Natural killer cell treated with Interleukin-12 subunit alpha and Interleukin-12 subunit beta and Interleukin-15 and Interleukin-18, amount 100 ng/mL, for 72 hours (primary cell): ENCODE results near the gene LAMTOR1. TPM values are rescaled to one million over a fixed set of nuclear protein-coding genes. Genes with fewer than 3 reads are reported as not detected.
A peak's percentile ranks its signal among the peaks of the same experiment; 100 is the strongest.

Experiments
- ATAC-seq, 2 donors: fragments of 150-1000 bp; cut with Tn5 transposase in 1 of 2; sonication (Bioruptor Pico), chemical (Tn5 transposase) in 1 of 2; 2 replicates each; pipeline ENCODE4 v1.10.0; 2021
- DNase-seq: peaks from one replicate; pipeline ENCODE4 v3.0.0; 2022; ENCODE audit warnings: low spot score
- H3K27ac Mint-ChIP-seq, 2 donors: 1 replicate in 1 of 2; 2 replicates in 1 of 2; pipeline ENCODE4 v1.8.0; 2022; ENCODE audit warnings: mixed read lengths in 2 of 2, mild to moderate bottlenecking in 1 of 2, moderate library complexity in 1 of 2
- H3K27me3 Mint-ChIP-seq, 2 donors: 1 replicate in 1 of 2; 2 replicates in 1 of 2; pipeline ENCODE4 v1.8.0; 2022; ENCODE audit warnings: mixed read lengths in 2 of 2
- H3K36me3 Mint-ChIP-seq: one replicate; pipeline ENCODE4 v1.8.0; 2022; ENCODE audit warnings: mixed read lengths
- H3K4me1 Mint-ChIP-seq, 2 donors: 1 replicate in 1 of 2; 2 replicates in 1 of 2; pipeline ENCODE4 v1.8.0; 2022; ENCODE audit warnings: low read depth in 2 of 2, mixed read lengths in 2 of 2, mild to moderate bottlenecking in 1 of 2
- H3K4me3 Mint-ChIP-seq: one replicate; pipeline ENCODE4 v1.8.0; 2022; ENCODE audit warnings: mixed read lengths
- H3K9me3 Mint-ChIP-seq: 2 replicates; pipeline ENCODE4 v1.8.0; 2022; ENCODE audit warnings: mixed read lengths
- total RNA-seq, 2 donors: library from RNA; stranded (reverse); gene quantifications; one replicate each; pipeline ENCODE4 v1.2.3, GENCODE V29; 2022

LAMTOR1 gene
- total RNA-seq, 2 donors from 2014 or later = 65.7 to 66.9 TPM

DNA sequence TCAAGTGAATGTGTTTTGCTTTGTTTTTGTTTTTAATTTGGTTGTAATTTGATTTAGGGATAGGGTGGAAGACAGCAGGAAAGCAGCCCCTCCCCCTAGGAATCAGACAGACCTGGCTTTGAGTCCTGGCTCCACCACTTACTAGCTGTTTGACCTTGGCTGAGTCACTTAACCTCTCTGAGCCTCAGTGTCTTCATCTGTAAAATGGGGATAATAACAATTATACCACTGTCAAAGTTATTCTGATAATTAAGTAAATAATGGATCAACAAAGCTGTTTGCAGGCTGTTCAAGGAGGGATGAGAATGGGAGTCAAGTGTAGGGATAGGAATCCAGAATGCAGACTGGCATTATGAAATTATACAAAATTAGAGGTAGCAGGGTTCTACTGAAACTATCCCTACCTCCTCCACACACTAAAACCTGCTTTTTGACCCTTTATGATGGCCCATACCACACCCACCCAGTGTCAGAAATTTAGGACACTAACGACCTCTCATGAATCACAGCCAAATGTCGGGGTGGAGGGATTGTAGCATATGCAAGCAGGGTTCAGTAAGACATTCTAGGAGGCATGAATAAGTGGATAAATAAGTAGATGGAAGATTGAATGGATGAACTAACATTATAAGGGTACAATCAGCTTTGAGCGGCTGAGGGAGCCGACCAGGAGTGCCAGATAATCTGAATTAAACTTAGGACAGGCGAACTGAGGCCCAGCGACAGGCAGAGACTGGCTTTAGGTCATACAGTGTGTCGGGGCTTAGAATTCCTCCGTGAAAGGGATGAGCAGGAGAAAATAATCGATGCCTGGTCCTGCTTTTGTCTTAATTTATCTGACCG is 8.4 kb upstream of the LAMTOR1 start:
- Mint-ChIP-seq H3K36me3 (peaks cover 6% of the 10 kb centered on the region), H3K9me3 (no peaks in the 10 kb centered on the region), H3K4me3 (peak overlapping the region; percentile 88), H3K27ac (peak overlapping the region; percentile 94 to 95), H3K27me3 (peaks cover 9 to 10% of the 10 kb centered on the region in 2 donors), H3K4me1 (peaks cover 21 to 30% of the 10 kb centered on the region in 2 donors)
- ATAC-seq (no peak), DNase-seq (no peak)

DNA sequence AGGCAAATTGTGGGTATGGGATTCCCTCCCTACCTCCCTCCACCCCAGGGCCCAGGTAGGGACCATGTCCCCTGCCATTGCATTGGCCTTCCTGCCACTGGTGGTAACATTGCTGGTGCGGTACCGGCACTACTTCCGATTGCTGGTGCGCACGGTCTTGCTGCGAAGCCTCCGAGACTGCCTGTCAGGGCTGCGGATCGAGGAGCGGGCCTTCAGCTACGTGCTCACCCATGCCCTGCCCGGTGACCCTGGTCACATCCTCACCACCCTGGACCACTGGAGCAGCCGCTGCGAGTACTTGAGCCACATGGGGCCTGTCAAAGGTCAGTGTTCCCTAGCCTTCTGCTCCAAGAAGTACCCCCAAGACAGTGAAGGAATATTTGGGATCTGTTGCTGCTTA is 2.8 kb upstream of the LAMTOR1 start, which contains the start of gene TOMT:
Gene TOMT (plus strand): TSS at position 37 of the 400 bp plus-strand sequence. CDS start 28 bp downstream, at position 65.
- ATAC-seq (no peak), DNase-seq (no peak)
- Mint-ChIP-seq H3K4me1 (peaks cover 32 to 36% of the 10 kb centered on the region in 2 donors), H3K27me3 (no peaks in the 10 kb centered on the region), H3K9me3 (no peaks in the 10 kb centered on the region), H3K36me3 (peaks cover 11% of the 10 kb centered on the region), H3K27ac (peak within 1 kb of the TSS; percentile 91 to 92), H3K4me3 (no peak within 1 kb of the TSS)

DNA sequence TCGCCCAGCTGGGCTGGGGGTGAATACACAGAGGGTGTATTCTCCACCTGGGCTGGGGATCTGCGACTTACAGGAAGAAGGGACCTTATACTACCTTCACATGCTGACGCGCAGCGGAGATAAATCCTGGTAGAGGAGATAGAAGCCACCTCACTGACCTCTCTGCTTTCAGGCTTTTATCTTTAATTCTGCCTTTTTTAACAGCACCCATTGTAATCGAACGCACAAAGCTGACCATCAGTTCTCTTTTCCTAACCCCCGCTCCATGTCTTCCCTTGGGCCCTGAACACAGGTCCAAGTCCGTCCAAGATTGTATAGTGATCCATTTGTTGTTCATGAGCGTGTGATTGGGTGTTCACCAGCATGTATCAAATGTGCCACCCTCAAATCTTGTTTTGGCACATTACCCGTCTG is 664 bp upstream of the LAMTOR1 start:
- no peaks in the 10 kb centered on the region for H3K27me3 Mint-ChIP-seq
- H3K36me3 Mint-ChIP-seq = peaks cover 5% of the 10 kb centered on the region
- peak overlapping the region; percentile 91 to 92 for H3K27ac Mint-ChIP-seq
- ATAC-seq (no peak), DNase-seq (no peak)
- H3K9me3 Mint-ChIP-seq = no peaks in the 10 kb centered on the region
- H3K4me3 Mint-ChIP-seq = peak overlapping the region; percentile 99
- peaks cover 36 to 37% of the 10 kb centered on the region in 2 donors for H3K4me1 Mint-ChIP-seq

DNA sequence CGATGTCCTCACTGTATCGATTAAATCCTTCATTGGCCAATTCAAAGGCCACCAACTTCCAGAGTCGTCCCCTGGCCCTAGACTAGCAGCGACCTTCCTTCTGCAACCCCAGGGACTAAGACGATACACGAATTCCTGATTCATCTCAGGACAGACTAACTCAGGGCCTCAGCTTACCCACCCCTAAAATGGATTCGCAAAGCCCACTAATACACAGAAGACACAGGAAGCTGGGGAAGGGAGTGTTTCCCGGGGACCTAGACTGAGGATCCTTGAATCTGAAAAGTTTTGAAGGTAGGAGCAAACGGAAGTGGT is 509 bp downstream of the LAMTOR1 start:
- Mint-ChIP-seq H3K4me1 (peaks cover 37 to 43% of the 10 kb centered on the region in 2 donors), H3K4me3 (peak overlapping the region; percentile 99), H3K9me3 (no peaks in the 10 kb centered on the region), H3K27me3 (no peaks in the 10 kb centered on the region), H3K36me3 (peaks cover 5% of the 10 kb centered on the region), H3K27ac (peak overlapping the region; percentile 91 to 92)
- ATAC-seq (no peak), DNase-seq (no peak)

DNA sequence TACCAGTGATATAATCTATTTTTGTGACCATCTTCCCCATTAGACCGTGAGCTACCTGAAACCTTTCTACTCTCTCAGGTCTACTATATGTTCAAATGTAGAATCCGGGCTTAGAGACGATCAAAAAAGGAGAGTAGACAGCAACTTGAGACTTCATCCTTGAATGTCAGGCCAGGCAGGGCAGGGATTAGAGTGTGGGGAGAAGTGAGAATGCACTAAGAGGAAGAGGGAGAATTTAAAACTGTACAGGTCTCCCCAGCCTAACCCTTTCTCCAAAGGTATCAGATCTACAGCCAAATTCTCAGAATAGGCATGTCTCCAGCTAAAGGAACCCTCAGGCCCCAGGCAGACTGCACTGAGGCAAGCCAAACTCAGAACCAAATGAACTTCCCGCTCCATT is 935 bp downstream of the LAMTOR1 start:
- Mint-ChIP-seq H3K27ac (peak overlapping the region; percentile 91 to 92), H3K4me3 (peak overlapping the region; percentile 99), H3K27me3 (no peaks in the 10 kb centered on the region), H3K4me1 (peaks cover 37 to 43% of the 10 kb centered on the region in 2 donors), H3K36me3 (peaks cover 5% of the 10 kb centered on the region), H3K9me3 (no peaks in the 10 kb centered on the region)
- no peak for DNase-seq
- ATAC-seq = no peak

DNA sequence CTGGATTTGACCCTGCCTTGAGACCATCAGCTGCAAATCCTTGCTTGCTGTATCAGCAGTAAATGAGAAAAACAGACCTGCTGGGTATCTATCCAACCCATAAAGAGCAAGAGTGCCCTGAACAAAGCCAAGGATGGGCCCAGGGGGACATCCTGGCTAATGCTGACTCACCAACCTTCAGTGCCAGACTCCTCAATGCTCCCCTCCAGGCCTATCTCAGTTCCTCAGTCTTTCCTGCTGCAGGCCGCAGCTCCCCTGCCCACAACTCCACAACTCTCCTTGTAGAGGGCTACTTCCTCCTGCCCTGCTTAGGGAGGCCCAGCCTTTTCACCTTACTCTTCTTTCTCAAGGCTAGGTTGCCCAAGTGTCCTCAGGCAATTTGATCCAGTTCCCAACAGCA is 2.6 kb downstream of the LAMTOR1 start:
- Mint-ChIP-seq H3K9me3 (no peaks in the 10 kb centered on the region), H3K4me1 (peaks cover 37 to 43% of the 10 kb centered on the region in 2 donors), H3K27ac (peak overlapping the region; percentile 91 to 92), H3K36me3 (peaks cover 5% of the 10 kb centered on the region), H3K27me3 (no peaks in the 10 kb centered on the region), H3K4me3 (no peak overlapping the region)
- no peak for ATAC-seq
- no peak for DNase-seq

DNA sequence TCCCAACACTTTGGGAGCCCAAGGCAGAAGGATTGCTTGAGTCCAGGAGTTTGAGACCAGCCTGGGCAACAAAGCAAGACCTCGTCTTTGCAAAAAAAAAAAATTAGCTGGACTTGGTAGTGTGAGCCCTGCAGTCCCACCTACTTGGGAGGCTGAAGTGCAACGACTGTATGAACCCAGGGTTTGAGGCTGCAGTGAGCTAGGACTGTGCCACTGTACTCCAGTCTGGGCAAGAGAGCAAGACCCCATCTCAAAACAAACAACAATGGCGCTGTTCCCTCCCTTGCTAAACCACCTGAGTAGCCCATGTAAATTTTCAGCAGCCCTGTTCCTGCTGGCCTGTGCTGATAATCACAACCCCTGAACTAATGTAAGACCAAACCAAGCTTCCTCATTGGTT is 3.1 kb downstream of the LAMTOR1 start:
- Mint-ChIP-seq H3K4me3 (no peak overlapping the region), H3K27ac (peak overlapping the region in 1 of 2 donors; percentile 91), H3K27me3 (no peaks in the 10 kb centered on the region), H3K4me1 (peaks cover 37 to 43% of the 10 kb centered on the region in 2 donors), H3K36me3 (peaks cover 5% of the 10 kb centered on the region), H3K9me3 (no peaks in the 10 kb centered on the region)
- DNase-seq (no peak), ATAC-seq (no peak)

DNA sequence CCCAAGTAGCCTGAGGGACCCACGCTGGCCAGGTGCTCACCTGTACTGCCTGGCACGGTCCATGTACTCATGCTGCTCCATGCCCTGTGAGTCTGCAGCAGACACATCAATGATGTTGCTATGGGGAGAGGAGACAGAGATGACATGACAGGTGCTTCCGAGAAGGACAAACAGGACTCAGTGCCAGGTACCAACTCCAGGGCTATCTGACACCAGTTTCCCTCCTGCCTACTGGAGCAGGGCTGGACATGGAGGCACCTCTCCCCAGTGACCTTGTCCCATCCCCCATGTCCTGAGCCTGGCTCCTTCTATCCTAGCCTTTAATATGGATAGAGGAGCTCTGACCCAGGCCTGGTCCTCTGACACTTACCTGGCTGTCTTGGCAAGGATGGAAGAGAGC is 4.4 kb downstream of the LAMTOR1 start:
- H3K27me3 Mint-ChIP-seq = no peaks in the 10 kb centered on the region
- no peak overlapping the region for H3K4me3 Mint-ChIP-seq
- no peak for ATAC-seq
- peak overlapping the region in 1 of 2 donors; percentile 29 for H3K27ac Mint-ChIP-seq
- no peaks in the 10 kb centered on the region for H3K9me3 Mint-ChIP-seq
- H3K4me1 Mint-ChIP-seq = peaks cover 29 to 34% of the 10 kb centered on the region in 2 donors
- DNase-seq = no peak
- H3K36me3 Mint-ChIP-seq = peaks cover 5% of the 10 kb centered on the region

DNA sequence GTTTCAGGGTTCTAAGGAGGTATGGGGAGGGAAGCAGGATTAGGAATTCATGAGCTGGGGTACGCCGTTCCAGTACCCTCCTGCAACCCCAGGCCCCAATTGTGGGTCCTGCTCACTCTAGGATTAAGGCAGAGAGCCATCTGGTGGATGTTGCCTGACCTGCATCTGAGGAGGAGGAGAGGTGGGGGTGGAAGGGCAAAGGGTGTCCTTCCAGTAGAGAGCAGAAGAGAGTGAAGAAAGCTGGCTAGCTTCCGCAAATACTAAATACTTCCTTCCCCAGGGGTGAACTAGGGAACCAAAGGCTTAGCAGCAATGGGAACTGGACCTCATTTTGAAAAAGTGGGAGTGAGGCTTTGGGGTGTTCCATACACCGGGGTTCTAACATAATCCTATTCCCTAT is 11.8 kb downstream of the LAMTOR1 start:
- Mint-ChIP-seq H3K27ac (no peak overlapping the region), H3K36me3 (no peaks in the 10 kb centered on the region)

DNA sequence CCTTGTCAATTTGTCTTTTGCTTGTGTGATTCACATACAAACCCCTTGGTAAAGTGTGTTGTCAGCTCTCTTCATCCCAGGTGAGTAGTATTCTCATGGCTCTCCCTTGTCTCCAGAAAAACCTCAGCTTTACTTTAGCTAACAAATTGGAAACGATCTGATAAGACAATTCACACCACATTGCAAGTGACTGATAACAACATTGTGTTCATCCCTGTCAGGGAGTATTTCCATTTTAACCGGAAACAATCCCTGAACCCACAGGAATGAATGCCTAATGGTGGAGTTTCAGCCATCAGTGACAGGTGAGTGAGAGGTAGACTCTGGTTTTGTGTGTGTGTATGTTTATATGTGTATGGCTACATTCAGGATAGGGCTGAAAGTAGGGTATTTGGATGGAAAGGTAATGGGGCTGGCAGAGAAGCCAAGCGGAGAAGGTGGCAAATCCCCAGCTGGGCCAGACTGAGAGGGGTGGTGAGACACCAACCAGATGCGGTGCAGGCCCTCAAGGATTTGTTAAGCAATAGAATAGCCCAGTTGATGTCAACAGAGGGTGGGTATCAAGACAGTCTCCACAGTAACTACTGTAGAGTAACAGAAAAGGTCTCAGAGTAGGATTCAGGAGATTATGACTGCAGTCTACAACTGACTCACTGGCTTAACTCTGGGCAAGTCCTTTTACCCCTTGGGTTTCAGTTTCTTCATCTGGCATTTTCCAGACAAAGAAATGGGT is 14.9 kb downstream of the LAMTOR1 start:
- Mint-ChIP-seq H3K4me3 (no peak overlapping the region), H3K36me3 (no peaks in the 10 kb centered on the region), H3K9me3 (no peaks in the 10 kb centered on the region), H3K27me3 (no peaks in the 10 kb centered on the region), H3K4me1 (peaks cover 17 to 20% of the 10 kb centered on the region in 2 donors), H3K27ac (peak overlapping the region in 1 of 2 donors; percentile 0)
- ATAC-seq (peak in 1 of 2 donors; percentile 41), DNase-seq (no peak)

More for the DNA sequence above, 11.8 kb downstream of the LAMTOR1 start:
- no peaks in the 10 kb centered on the region for H3K27me3 Mint-ChIP-seq
- no peak overlapping the region for H3K4me3 Mint-ChIP-seq
- no peak for DNase-seq
- H3K9me3 Mint-ChIP-seq = no peaks in the 10 kb centered on the region
- peaks cover 10 to 13% of the 10 kb centered on the region in 2 donors for H3K4me1 Mint-ChIP-seq
- peak; percentile 75 to 86 for ATAC-seq

DNA sequence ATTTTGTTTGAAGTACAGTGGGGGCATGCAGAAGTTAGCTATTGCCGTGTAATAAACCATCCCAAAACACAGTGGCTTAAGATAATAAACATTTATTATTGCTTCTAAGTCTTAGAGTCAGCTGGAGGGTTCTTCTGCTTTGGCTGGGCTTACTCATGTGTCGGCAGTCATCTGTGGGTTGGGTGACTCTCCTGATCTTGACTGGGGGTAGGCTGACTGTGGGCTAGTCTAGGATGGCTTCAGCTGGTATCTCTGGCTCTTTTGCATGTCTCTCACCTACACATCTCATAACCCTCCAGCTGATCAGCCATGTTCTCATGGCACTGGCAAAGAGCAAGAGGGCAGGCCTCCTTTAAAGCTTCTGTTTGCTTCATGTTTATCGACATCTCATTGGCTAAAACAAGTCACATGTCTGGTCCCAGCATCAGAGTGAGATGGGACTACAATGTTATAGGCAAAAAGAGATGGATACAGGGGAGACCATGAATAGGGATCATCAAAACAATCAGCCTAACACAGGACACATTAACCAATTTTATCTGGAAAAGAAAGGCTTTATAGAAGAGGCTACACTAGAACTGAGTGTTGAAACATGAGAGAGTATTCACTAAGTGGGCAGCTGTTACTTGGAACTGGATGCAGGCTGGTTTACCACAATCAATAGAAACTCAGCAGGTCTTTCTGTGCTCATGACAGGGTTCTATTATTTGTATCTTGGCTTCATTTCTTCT is 17.3 kb downstream of the LAMTOR1 start:
- peak overlapping the region; percentile 10 to 34 for H3K27ac Mint-ChIP-seq
- H3K4me1 Mint-ChIP-seq = peaks cover 26 to 28% of the 10 kb centered on the region in 2 donors
- no peak for ATAC-seq
- H3K4me3 Mint-ChIP-seq = no peak overlapping the region
- H3K9me3 Mint-ChIP-seq = no peaks in the 10 kb centered on the region
- H3K36me3 Mint-ChIP-seq = no peaks in the 10 kb centered on the region
- H3K27me3 Mint-ChIP-seq = no peaks in the 10 kb centered on the region
- no peak for DNase-seq

DNA sequence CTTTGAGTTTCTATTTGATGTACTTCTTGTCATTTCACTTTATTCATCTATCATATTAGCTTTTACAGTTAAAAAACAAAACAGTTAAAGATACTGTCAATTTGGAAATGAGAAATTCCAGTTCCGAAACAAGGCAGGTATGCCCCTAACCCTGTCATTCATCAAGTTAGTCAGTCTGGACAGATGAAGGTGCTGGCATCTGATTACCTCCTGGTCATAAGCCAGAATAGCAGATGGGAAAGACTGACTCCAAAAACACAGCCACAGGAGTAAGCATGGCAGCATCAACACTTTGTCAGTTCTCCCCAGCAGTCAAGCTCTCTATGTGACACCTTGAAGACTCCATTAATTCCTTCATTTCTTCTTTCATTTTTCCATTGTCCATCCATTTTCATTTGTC is 18.1 kb downstream of the LAMTOR1 start:
- no peaks in the 10 kb centered on the region for H3K27me3 Mint-ChIP-seq
- H3K9me3 Mint-ChIP-seq = no peaks in the 10 kb centered on the region
- H3K36me3 Mint-ChIP-seq = no peaks in the 10 kb centered on the region
- no peak for DNase-seq
- peaks cover 32 to 36% of the 10 kb centered on the region in 2 donors for H3K4me1 Mint-ChIP-seq
- H3K27ac Mint-ChIP-seq = no peak overlapping the region
- no peak overlapping the region for H3K4me3 Mint-ChIP-seq
- no peak for ATAC-seq

DNA sequence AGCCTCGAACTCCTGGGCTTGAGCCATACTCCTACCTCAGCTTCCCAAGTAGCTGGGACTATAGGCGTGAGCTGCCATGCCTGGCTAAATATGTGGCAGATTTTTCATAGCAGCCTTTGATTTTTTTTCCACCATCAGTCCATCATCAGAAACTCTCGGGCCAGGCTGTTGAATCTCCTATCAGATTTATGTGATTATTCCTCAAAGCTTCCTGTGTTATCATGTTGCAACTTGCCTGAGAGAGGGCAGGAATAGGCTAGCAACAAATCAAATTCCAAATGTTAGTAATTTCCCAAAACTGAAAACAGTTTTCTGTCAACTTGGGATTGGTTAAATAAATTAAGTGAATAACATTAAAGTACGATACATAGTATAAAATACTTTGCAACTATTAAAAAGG is 19.0 kb downstream of the LAMTOR1 start:
- DNase-seq = no peak
- H3K36me3 Mint-ChIP-seq = no peaks in the 10 kb centered on the region
- no peak for ATAC-seq
- no peak overlapping the region for H3K4me3 Mint-ChIP-seq
- peaks cover 36 to 40% of the 10 kb centered on the region in 2 donors for H3K4me1 Mint-ChIP-seq
- no peak overlapping the region for H3K27ac Mint-ChIP-seq
- H3K27me3 Mint-ChIP-seq = no peaks in the 10 kb centered on the region
- H3K9me3 Mint-ChIP-seq = no peaks in the 10 kb centered on the region
